Measurements from ENCODE around the gene MEG3.

Gene MEG3

DNA sequence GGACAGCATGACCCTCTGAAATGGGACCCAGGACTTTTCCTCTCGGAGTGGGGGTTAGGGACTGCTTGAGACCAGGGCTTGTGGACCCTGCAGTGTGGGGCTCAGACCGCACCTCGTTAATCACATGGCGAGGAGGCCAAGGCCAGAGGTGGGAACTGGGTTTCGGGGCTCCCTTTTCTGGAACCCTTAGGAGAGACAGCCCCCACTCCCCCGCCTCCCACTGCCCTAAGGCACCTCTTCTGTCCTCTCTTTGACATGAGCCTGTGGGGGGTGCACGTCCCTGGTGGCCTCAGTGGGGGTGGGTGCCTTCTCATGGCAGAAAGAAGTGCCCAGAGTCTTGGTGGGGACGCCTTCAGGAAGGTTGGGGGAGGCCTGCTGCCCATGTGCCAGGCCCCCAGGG is 53.3 kb downstream of the MEG3 start:
- DNase-seq (ENCODE audit: low read depth) = no peak
- TF ChIP-seq, protein P1, sequence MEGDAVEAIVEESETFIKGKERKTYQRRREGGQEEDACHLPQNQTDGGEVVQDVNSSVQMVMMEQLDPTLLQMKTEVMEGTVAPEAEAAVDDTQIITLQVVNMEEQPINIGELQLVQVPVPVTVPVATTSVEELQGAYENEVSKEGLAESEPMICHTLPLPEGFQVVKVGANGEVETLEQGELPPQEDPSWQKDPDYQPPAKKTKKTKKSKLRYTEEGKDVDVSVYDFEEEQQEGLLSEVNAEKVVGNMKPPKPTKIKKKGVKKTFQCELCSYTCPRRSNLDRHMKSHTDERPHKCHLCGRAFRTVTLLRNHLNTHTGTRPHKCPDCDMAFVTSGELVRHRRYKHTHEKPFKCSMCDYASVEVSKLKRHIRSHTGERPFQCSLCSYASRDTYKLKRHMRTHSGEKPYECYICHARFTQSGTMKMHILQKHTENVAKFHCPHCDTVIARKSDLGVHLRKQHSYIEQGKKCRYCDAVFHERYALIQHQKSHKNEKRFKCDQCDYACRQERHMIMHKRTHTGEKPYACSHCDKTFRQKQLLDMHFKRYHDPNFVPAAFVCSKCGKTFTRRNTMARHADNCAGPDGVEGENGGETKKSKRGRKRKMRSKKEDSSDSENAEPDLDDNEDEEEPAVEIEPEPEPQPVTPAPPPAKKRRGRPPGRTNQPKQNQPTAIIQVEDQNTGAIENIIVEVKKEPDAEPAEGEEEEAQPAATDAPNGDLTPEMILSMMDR (conservative IDR thresholded peaks at IDR 0.05; ENCODE audit: low read depth, low read length) = no peak
- no peak overlapping the region for H3K4me3 ChIP-seq (ENCODE audit: low read depth, low read length)

DNA sequence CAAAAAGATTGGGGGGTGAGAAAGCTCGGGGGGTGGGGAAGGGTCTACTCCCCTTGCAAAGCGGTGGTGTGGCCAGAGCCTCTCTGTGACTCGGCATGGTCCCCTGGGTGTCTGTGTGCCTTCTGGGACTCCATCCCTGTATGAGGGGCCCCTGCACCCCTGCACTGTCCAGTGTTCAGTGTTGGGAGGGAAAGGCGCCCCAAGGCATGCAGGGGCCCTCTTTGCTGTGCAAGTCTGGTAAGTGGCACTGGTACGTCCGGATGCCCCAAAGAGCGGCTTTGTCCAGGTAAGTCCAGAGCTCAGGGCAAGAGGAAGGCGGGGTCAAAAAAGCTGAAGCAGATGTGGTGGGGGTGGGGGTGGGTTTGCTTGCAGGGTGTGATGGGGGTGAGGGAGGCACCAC is 53.9 kb downstream of the MEG3 start:
- DNase-seq (ENCODE audit: low read depth) = no peak
- TF ChIP-seq, protein P1 (conservative IDR thresholded peaks at IDR 0.05; ENCODE audit: low read depth, low read length) = no peak

DNA sequence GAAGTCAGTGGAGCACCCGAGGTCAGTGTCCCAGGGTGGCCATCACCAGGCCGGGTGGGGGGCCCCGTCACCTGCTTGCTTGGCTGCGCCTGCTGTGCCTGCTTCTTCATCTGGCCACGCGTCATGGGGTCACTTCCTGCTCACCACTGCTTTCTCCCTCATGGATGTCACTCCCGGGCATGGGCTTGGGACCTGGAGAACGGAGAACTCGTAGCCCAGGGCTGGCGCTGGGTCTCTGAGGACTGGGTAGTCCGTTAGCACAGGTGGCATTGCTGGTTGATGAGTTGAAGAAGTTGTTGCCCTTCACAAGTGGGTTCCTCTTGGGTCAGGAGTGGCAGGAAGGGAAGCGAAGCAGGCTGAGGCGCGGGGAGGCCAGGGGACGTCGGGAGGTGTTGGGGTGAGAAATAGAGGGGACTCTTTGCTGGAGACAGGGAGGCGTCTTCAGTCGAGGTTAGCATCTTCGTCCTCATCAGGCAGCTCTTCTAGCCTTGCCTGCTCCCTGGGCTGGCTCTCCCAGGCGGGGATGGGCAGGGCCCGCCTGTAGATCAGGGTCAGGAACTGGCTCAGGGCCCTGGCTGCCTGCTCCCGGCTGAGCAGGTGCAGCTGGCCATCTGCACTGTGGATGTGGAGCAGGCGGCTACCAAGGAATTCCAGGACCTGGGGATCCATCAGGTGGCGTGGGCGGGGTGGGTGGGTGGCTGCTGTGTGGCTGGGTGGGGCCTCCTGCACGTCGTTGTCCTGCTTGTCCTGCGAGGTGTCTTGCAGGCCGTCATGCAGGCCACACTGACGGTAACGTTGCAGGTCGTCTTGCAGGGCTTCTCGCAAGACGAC is 54.6 kb downstream of the MEG3 start:
- no peak for DNase-seq (ENCODE audit: low read depth)
- H3K4me3 ChIP-seq (ENCODE audit: low read depth, low read length) = no peak overlapping the region
- TF ChIP-seq, protein P1 (conservative IDR thresholded peaks at IDR 0.05; ENCODE audit: low read depth, low read length) = no peak

More for the DNA sequence above, 53.9 kb downstream of the MEG3 start:
- no peak overlapping the region for H3K4me3 ChIP-seq (ENCODE audit: low read depth, low read length)

DNA sequence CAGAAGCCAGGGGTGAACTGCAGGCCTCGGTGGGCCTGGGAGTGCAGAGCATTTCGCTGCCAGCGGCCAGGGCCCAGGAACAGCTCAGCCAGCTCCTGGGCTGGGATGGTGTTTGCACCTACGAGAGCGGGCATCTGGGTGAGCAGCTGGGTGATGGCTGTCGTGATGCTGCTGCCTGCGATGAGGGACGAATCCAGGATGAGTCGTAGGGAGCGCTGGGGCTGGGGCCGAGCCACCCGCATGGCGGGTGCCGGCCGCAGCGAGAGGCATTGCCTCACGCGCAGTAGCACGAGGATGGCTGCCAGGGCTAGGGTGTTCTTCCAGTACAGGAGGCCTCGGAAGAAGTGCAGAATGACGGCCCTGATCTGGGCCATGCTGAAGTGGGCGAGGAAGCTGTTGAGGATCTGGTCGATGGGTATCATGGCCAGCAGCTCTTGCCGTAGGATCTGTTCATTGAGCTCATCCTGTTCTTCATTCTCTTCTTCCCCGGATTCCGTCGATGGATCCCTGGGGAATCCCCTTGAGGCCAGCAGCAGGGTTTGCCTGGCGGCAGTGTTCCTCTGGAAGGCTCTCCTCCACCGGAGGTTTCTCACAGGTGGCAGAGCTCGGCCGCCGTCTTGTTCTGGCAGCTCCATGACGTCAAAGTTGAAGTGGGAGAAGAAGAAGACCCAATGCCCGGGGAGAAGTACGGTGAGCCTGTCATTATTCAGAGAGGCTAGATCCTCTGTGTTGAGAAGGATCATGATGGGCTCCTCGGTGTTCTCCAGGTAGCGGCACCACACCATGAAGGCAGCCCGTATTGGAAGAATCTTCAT is 55.5 kb downstream of the MEG3 start:
- no peak for DNase-seq (ENCODE audit: low read depth)
- H3K4me3 ChIP-seq (ENCODE audit: low read depth, low read length) = no peak overlapping the region
- TF ChIP-seq, protein P1 (conservative IDR thresholded peaks at IDR 0.05; ENCODE audit: low read depth, low read length) = no peak

DNA sequence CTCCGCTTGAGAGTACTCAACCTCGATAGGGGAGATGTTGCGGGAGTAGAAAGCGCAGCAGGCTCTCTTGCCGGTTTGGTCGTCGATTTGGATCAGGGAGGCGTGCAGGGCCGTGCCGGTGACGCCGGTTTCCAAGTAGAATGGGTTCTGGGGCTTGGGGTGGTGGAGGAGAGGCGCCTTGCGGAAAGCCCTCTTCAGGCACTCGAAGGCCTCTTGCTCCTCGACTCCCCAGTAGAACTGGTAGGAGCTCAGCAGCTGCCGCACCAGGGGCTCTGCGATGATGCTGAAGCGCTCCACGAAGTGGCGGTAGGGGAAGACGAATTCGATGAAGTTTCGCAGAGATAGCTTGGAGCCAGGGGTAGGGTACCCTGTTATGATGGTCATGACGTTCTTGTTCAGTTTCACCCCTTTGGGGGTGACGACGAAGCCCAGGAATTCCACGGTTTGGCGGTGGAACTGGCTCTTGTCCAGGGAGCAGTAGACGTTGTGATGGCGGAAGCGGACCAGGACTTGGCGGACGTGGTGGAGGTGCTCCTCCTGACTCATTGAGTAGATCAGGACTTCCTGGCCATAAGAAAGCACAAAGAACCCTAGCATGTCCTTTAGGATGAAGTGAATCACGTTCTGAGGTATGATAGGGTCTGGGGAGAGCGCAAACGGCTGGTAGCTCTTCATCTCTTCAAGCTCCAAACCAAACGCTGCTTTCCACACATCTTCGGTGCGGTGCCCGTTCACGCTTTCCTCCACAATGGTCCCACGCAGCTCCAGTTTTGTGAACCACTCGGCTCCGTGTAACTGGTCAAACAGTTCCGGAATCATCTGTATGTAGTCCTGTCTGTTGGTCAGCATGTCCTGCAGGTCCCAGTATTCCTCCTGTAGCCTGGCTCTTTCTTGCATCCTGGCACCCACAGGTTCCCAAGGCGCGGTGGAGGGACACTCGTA is 56.4 kb downstream of the MEG3 start:
- TF ChIP-seq, protein P1 (conservative IDR thresholded peaks at IDR 0.05; ENCODE audit: low read depth, low read length) = no peak
- H3K4me3 ChIP-seq (ENCODE audit: low read depth, low read length) = no peak overlapping the region
- DNase-seq (ENCODE audit: low read depth) = no peak

DNA sequence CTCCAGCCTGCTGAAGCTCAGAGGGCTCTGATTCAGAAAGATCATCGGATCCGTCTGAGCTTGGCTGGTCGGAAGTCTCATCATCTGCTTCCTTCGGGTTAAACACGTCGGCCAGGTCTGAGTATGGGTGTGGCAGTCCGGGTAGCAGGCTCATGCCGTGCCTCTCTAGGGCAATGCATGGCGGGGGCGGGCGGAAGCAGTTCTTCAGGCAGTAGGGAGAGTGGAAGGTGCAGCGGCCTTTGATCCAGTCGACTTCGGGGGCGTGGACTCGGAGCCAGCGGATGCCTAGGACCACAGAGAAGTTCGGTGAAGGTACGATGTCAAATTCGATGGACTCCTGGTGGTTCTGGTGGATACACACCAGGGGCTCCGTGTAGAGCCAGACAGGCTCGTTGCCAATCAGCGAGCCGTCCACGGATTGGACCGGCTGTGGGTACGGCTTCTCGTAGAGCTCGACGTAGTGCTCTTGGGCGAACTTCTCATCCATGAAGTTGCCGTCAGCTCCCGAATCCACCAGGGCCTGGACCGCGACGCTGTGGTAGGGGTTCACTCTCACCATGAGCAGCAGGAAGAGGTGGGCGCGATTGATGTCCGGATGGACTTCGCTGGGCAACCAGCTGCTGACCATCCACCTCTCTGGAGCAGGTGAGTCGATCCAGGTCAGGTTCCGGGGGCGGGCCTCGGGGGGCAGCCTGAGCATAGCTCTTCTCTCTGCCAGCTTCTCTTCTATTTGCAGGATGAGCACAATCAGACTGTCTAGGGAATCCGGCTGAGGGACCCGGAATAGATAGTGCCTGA is 57.3 kb downstream of the MEG3 start:
- no peak for DNase-seq (ENCODE audit: low read depth)

More for the DNA sequence above, 57.3 kb downstream of the MEG3 start:
- no peak overlapping the region for H3K4me3 ChIP-seq (ENCODE audit: low read depth, low read length)
- TF ChIP-seq, protein P1 (conservative IDR thresholded peaks at IDR 0.05; ENCODE audit: low read depth, low read length) = no peak
